Breast epithelium (tissue), 3 donors: ENCODE results near the gene KIF21A.

Experiments used
- CTCF ChIP-seq, 3 donors: fragments of 450-650 bp; IDR thresholded peaks; one replicate each; pipeline ENCODE4 v1.5.1; 2016 to 2017; ENCODE audit warnings: antibody characterized with exemption in 3 of 3, mild to moderate bottlenecking in 3 of 3, moderate library complexity in 3 of 3
- POLR2A ChIP-seq: fragments of 450-650 bp; IDR thresholded peaks from one replicate; pipeline ENCODE4 v1.6.1; 2016; ENCODE audit warnings: antibody characterized with exemption, mild to moderate bottlenecking, moderate library complexity
- POLR2AphosphoS5 ChIP-seq, 3 donors: sonication (generic); formaldehyde crosslinking; IDR thresholded peaks; one replicate each; pipeline ENCODE4 v1.6.1; 2017; ENCODE audit warnings: antibody characterized with exemption in 3 of 3

GRCh38 chr12:39380090-39380489 lies 62.8 kb downstream of the KIF21A start:
- TF ChIP-seq POLR2A, result no peak
- TF ChIP-seq POLR2AphosphoS5 (IDR thresholded peaks at IDR 0.05), result no peak
- TF ChIP-seq CTCF (IDR thresholded peaks at IDR 0.05), result no peak
